HG03039 (cell line): Measurements from ENCODE around the gene LRP6.

Experiments used
- ATAC-seq: cut with Tn5 transposase; IDR thresholded peaks from one replicate; pipeline ENCODE4 v1.9.1; 2021; ENCODE audit warnings: mild to moderate bottlenecking, moderate library complexity; ENCODE audit not compliant: unreplicated experiment

Gene LRP6

DNA sequence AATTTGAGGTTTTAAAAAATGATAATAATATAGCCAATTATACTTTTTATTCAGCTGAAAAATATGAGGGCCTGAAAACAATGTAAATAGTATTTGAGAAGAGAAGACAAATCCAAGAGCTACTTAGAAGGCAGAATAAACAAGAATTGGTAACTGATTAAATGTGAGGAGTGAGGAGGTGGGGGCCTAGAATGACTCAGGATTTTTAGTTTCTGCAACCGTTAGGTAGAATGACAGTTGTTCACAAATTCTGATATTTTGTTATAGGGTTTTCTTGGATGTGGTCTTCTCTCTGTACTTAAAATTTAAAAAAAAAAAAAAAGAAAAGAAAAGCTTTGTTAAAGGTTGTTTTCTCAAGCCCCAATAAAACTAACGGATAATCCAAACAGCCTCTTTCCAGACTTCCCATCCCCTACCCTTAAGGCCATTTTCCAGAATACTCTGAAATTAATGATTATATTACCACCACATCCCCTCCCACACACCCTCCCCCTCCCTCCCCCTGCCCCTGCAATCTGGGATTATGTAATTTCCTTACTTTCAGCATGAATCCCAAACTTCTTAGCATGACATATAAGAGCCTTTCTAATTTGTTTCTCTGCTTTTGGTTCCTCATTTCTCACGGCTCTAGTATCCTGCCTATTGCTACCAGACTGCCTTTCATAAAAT lies 50.4 kb downstream of the LRP6 start:
- no peak for ATAC-seq

DNA sequence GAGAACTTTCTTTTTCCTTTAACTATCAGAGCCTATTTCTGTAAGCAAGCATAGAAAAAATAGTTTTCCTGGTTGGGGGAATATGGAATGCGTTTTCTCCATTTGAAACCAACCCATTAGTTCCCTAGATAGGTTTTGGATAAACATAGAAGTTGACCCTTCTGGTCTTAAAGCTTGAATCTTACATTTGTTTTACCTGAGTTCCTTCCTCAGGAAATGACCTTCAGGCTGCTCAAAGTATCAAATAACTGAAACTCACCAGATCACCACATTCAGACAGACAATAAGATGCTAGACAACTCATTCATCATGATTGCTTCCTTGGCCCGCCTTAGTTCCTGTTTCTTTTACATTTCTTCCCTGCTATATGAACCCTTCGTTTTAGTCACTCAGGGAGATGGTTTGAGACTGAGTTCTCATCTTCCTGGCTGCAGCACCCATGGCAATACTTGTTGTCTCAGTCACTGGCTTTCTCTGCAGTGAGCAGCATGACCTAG lies 52.2 kb downstream of the LRP6 start:
- ATAC-seq, result no peak

DNA sequence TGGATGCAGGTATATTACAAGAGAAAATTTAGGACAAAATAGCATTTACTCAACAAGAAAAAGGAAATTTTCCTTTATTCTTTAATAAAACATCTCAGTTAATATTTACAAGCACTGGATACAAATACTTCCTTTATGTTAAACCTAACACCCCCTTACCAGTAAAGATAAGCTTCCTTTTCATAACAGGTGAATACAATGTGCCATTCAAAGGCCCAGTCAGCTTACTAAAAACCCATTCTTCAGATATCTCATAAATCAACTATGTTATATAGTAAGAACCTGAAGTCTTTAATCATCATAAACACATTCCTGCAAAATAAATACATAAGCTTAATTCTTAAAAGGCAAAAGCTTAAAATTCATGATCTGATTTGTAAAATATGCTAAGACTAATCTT lies 52.6 kb downstream of the LRP6 start:
- ATAC-seq, result no peak

DNA sequence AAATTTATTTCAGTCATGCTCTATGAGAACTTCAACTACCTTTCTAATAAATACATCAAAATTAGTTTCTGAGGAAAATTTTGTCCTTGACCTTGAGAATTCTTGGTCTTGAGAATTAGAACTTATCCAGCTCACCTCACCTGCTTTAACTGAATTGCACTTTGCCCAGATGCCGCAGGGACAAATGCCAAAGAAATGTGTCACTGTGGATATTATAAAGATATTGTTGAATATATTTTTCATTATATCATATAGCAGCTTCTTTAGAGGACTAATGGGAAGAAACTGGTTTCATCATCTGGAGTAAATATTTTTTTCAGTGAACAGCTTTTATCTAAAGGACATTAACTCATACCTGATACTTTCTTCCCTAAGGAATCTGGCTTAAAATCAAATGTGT lies 54.1 kb downstream of the LRP6 start:
- ATAC-seq, result no peak

DNA sequence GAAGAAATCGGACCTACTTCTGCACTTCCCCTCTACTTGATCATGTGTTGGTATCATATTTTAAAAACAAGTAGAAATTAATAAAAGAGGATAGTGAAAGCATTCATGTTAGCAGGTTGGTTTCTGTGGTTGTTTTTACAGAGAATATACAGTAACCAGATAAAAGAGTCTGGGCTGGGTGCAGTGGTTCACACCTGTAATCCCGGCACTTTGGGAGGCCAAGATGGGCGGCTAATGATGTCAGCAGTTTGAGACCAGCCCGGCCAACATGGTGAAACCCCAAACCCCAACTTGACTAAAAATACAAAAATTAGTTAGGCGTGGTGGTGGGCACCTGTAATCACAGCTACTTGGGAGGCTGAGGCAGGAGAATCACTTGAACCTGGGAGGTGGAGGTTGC lies 55.9 kb downstream of the LRP6 start:
- no peak for ATAC-seq

DNA sequence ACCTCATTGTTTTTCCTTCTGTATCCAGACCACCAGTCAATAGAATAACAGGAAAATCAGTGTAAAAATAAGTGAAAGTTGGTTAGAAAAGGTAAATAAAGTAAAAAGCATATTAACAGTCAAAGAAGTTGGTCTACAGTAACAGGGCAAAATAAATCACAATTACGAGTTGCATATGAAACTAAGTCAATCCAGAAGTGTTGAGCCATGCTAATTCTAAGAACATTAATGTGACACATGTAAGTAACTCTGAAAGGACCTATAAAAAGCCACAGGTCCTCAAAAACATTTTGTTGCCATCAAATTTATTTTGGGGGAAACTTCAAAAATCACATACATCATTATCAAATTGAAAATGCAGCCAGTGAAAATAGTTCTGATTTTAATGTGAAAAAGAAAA lies 56.4 kb downstream of the LRP6 start:
- ATAC-seq, result no peak

DNA sequence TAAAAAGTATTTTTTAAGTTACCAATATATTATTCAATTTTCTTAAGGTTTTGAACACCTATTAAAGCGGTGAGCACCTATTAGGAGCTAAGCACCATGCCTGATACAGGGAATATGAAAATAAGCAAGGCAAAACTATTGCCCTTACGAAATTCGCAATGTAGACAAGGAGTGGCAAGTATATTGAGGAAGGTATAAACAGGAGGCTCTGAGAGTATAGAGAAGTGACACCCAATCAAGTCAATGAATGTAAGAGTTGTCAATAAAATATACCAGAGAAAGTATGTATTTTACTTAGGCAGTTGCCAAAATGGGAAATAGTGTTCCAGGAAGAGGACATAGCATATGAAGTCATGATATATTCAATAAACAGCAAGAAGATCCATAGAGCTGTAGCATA lies 57.2 kb downstream of the LRP6 start:
- no peak for ATAC-seq

DNA sequence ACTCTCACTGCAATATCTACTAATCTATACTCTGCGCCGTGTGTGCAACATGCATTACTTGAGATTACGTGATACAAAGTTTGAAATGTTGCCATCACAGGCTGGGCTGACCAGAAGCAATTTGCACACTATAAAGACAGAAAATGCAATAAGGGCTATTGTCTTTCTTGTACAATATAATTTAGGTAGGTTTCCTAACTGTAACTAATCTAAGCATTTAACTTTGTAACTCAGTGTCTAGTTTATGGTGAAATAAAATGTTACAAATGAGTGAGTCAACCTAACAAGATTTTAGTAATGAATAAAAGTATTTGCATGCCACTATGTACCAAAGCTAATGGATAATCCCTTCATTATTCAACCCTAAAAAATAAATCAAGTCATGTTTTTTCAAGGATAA lies 57.8 kb downstream of the LRP6 start:
- ATAC-seq, result no peak

DNA sequence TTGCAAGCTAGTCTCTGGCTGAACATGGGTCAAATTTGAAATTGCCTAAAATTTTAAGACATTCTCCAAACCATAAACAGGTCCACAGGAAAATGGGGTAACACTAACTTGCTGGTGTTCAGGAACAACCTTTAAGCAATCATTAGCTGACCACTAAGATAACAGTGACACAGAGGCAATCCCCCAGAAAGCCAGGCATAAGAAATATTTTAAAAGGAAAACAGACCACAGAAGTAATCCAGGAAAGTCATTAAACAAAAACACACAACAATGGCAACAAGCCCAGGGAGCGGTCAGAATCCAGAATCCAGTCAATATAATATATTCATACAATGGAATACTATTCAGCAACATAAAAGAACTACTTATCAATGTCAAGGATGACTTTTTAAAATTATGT lies 59.1 kb downstream of the LRP6 start:
- no peak for ATAC-seq

DNA sequence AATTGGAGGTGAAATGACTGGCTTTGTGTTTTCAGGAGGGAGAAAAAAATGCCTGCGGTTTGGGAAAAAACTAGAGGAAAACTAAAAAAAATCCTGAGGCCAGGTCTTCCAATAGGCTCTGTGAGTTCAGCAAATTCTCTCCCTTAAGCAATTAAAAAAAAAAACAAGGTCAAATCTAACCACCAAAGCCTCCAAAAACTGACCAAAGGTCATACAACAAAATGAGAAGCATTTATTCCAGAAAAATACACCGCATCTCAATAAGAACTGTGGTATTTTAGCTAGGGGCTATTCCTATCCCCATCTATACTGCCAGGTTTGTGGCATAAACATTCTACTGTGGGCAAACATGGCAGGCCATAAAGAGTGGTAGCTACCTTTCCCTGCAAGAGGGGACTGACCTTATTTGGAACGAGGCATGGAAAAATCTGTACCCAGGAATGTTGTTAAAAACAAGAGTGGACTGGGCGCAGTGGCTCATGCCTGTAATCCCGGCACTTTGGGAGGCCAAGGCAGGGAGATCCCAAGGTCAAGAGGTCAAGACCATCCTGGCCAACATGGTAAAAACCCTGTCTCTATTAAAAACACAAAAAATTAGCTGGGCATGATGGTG lies 60.0 kb downstream of the LRP6 start:
- ATAC-seq, result no peak

DNA sequence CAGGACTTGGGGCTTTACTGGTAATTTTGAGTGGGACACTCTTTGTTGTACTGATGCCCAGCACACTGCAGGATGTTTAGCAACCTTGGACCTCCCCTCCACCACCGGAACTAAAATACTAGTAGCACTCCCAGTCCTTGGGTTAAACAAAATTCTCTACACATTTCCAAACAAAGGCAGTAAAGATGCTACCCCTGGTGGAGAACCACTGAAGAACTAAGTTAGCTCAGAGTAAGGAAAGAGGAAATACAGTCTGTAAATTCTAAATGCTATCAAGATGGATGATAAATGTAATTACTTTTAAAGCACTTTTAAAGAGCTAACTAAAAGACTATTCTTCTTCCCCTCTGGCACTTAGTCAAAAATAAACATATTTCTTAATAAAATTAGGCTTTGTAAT lies 64.1 kb downstream of the LRP6 start:
- ATAC-seq, result no peak

DNA sequence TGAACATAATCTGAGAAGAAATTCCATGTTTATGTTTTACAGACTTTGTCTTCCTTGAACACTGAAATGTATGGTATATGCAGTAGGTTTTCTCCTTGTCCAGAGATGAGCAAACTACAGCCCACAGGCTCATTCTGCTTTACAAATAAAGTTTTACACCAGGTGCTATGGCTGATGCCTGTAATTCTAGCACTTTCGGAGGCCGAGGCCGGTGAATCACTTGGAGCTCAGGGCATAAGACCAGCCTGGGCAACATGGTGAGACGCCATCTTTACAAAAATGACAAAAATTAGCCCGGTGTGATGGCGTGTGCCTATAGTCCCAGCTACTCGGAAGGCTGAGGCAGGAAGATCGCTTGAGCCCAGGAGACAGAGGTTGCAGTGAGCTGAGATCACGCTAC lies 64.7 kb downstream of the LRP6 start:
- no peak for ATAC-seq

DNA sequence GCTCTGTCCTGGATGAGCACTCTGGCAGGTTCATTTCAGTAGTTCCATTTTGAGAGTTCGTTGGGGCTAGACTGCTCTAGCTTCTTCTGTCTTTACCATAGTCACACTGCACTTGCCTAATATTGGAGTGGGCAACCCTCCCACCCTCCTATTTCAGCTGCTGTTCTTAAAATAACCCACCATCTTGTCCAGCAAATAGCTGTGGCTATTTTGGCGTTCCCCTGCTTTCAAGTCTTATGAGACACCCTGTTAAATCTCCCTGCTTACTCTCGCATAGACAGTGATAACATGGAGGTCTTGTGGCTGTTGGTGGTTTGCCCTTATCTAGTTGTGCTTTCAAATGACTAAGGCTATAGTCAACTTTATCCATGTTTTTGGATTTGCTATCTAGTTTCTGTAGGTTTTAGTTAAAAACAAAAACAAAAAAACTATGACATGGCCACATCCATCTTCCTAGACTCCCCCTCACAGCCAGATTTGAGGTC lies 65.5 kb downstream of the LRP6 start:
- ATAC-seq, result peak; percentile 56

DNA sequence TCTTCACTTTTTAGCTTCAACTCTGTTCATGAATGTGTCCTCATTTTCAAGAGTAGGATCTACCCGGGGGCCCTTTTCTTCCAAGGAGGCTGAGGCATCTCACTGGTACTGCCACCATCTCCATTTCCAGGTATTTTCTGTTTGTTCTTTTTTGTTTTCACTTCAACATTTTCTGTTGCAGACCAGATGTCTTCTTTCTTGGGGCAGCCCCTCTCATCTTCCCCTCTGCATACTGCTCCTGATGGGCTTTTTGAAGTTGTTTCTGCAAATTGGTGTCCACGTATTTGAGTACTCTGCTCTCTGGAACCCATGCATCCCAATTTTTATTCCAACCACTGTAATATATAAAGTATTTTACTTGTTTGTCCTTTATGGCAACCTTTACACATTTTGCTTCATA lies 66.5 kb downstream of the LRP6 start:
- no peak for ATAC-seq

DNA sequence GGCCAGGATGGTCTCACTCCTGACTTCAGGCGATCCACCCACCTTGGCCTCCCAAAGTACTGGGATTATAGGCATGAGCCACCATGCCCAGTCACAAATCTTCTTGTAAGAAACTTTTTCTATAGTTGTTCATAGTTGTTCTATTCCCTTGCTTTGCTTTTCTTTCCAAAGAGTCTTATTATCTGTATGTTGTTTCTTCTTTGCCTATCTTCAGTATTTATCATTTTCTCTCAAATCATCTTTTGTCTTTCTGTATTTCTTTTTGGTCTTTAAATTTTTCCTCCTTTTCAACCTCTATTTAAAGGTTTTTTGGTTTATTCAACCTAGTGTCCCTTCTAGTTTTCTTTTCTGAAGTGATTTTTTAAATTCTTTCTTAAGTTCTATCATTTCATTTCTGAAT lies 68.7 kb downstream of the LRP6 start:
- no peak for ATAC-seq

DNA sequence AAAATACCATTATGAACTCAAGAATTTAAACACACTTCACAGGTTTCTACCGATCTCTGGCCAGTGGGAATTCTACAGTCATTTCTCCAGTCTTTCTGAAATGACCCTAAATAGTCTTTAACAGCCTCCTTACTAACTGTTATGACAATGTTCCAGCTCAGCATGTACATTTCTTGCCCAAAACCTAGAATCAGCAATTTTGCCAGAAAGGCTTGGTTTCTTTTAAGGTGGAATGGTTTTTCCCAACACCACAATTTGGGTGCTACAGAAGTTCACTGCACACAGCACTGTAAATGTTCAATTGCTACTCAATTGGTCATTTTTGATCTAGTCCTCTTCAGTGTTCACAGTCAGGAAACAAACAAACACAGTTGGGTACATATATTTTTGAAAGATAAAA lies 69.7 kb downstream of the LRP6 start:
- ATAC-seq, result no peak

DNA sequence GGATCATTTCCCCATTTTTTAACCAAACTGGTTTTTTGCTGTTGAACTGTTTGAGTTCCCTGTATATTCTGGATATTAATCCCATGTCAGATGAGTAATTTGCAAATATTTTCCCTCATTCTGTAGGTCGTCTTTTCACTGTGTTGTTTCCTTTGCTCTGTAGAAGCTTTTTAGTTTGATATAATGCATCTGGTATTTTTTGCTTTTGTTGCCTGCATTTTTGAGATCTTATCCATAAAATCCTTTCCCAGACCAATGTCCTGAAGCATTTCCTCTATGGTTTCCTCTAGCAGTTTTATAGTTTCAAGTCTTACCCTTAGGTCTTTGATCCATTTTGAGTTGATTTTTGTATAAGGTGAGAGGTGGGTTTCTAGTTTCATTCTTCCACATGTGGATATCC lies 71.3 kb downstream of the LRP6 start:
- no peak for ATAC-seq

DNA sequence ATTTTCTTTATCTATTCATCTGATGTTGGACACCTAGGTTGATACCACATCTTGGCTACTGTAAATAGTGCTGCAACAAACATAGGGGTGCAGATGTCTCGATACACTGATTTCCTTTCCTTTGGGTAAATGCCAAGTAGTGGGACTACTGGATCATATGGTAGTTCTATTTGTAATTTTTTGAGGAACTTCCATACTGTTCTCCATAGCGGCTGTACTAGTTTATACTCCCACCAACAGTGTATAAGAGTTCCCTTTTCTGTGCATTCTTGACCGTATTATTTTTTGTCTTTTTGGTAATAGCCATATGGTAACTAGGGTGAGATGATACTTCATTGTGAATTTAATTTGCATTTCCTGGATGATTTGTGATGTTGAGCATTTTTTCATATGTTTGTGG lies 71.8 kb downstream of the LRP6 start:
- no peak for ATAC-seq

DNA sequence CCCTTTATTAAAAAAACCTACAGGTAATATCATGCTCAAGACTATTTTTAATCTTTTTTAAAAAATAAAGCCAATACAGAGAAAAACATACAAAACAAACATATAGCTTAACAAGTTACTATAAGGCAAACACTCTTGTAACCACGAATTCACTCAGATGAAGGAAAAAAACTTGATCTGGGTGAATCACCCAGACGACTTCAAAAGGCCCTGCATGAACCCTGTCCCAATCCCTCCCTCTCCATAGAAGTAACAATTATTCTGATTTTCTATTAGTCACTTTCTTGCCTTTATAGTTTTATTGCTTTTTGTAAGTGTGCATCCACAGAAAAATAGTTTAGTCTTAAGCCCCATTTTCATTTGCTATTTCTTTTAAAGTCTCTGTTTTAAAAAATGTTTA lies 72.6 kb downstream of the LRP6 start:
- no peak for ATAC-seq

DNA sequence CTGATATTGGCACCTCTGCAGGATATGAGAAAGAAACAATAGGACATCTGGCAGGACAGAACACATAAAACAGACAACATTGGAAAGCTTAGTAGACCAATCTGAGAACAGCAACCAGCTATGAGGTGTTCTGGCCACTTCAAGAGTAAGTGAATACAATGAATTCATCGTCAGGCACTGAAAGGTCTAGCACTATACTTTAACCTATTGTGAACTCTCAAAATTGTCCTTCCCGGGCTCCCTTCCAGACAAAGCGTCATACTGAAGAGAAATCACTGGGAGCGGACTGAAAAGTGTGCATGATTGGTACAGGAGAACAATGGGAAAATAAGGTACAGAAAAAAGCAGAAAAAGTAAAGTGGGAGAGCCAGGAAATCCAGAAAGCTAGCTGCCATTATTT lies 75.8 kb downstream of the LRP6 start:
- no peak for ATAC-seq

DNA sequence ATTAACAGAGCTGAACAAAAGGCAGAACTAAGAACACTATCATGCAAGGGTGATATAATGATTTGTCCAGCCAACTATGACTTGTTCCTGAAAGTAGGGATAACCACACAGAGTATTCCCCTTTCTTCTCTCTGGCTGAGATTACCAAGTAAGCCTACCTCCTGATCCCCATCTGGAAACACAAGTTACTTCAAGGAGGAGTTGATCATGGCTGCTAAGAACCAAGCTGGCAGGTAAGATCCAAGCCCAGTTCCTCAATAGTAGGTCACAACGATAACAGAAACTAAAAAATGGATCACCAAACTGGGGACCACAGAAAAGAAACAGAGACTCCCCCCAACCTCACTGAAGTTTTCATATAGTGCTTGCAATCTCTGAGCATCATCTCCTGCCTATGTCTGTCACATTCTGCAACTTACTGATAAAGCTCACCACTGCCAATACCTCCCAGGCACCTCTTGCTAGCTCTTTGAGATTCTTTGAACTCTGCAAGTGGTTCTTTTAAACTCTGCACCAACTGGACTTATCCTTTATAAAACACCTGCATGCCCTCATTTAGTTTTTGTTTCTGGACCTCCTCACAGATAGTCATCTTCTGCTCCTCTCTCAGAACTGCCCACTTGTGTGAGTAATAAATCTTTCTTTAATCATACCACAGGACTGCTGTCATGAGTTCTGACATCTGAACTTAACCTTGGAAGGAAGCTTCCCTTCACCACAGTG lies 76.6 kb downstream of the LRP6 start:
- no peak for ATAC-seq

DNA sequence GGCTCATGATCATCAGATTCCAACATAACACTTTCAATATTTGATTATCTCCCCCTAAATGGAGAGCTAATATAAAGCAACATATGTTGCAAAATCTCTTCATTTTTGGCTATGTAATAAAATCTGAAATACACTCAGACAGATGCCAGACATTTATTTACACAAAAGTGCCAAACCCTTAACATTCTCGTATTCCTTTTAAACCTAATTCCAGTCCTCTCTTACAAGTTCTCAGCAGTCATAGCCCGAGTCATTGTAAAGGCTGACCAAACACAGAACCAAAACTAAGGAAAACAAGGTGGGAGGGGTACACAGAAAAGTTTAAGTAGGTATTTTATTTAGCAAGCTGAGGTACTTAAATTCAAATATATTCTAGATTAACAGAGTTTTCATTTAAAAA lies 81.4 kb downstream of the LRP6 start:
- ATAC-seq, result no peak
